H1 (cell line): ENCODE results near the gene CLDN7. TPM values are rescaled to one million over a fixed set of nuclear protein-coding genes. Genes with fewer than 3 reads are reported as not detected.

Experiments used
- CTCF ChIA-PET: fragments of 300-600 bp; sonication (Branson Sonifier 250); formaldehyde crosslinking; loops from one replicate; lab custom pipeline; 2021; ENCODE audit not compliant: partially characterized antibody; lab: Charles Lee
- POLR2A ChIA-PET: fragments of 300-600 bp; sonication (Branson Sonifier 250); formaldehyde crosslinking; loops from one replicate; lab custom pipeline; 2021; ENCODE audit warnings: inconsistent platforms; ENCODE audit not compliant: partially characterized antibody; lab: Charles Lee
- DNase-seq, 2 experiments: peaks; one replicate each; pipeline versions ENCODE4 v3.0.0 to v3.0.0-alpha.2; 2010 to 2022; ENCODE audit warnings: low spot score in 2 of 2, low read depth in 1 of 2, mixed read lengths in 1 of 2
- FAIRE-seq: peaks from 2 replicates; lab custom pipeline; 2011; peaks lifted over from hg19 to GRCh38; lab: Jason Lieb, UNC
- H2AFZ ChIP-seq: 2 replicates; pipeline ENCODE4 v1.8.1; 2012; ENCODE audit warnings: low read length, inconsistent platforms
- H2AK5ac ChIP-seq: 2 replicates; pipeline ENCODE4 v1.6.1; 2013; ENCODE audit warnings: low read depth, low read length
- H2BK120ac ChIP-seq: replicated peaks from 2 replicates; pipeline ENCODE3; 2013; ENCODE audit warnings: low read depth, low read length, inconsistent platforms
- H2BK12ac ChIP-seq: 2 replicates; pipeline ENCODE4 v1.6.1; 2013; ENCODE audit warnings: low read depth, low read length
- H2BK15ac ChIP-seq: 2 replicates; pipeline ENCODE4 v1.6.1; 2013; ENCODE audit warnings: low read length
- H2BK20ac ChIP-seq: 2 replicates; pipeline ENCODE4 v1.6.1; 2013; ENCODE audit warnings: low read length
- H2BK5ac ChIP-seq: 2 replicates; pipeline ENCODE4 v1.6.1; 2013; ENCODE audit warnings: low read depth, low read length
- H3K14ac ChIP-seq: 2 replicates; pipeline ENCODE4 v1.6.1; 2013; ENCODE audit warnings: inconsistent platforms; ENCODE audit not compliant: insufficient read length
- H3K18ac ChIP-seq: 2 replicates; pipeline ENCODE4 v1.6.1; 2013; ENCODE audit warnings: low read length; ENCODE audit errors: extremely low read depth
- H3K23ac ChIP-seq: 2 replicates; pipeline ENCODE4 v1.6.1; 2013; ENCODE audit warnings: inconsistent platforms; ENCODE audit not compliant: insufficient read length
- H3K23me2 ChIP-seq: 2 replicates; pipeline ENCODE4 v1.6.1; 2013; ENCODE audit warnings: low read depth, low read length
- H3K27ac ChIP-seq: 2 replicates; pipeline ENCODE4 v1.6.1; 2011; ENCODE audit warnings: low read depth, low read length, inconsistent platforms
- H3K27me3 ChIP-seq, 4 experiments: replicated peaks in 1 of 4; 1 replicate in 1 of 4; 2 replicates in 3 of 4; pipeline versions ENCODE4 v1.6.1 to v1.8.1; 2011 to 2013; ENCODE audit warnings: low read length in 3 of 4, mild to moderate bottlenecking in 3 of 4, inconsistent platforms in 2 of 4, mixed read lengths in 2 of 4, moderate library complexity in 1 of 4; ENCODE audit not compliant: control insufficient read depth in 3 of 4, insufficient read depth in 3 of 4; ENCODE audit errors: extremely low read depth in 1 of 4
- H3K36me3 ChIP-seq, 4 experiments: 2 replicates each; pipeline versions ENCODE4 v1.6.1 to v1.8.1; 2011 to 2013; ENCODE audit warnings: mild to moderate bottlenecking in 4 of 4, low read length in 3 of 4, moderate library complexity in 2 of 4, control low read depth in 1 of 4, inconsistent platforms in 1 of 4; ENCODE audit not compliant: insufficient read depth in 4 of 4, control insufficient read depth in 2 of 4
- H3K4ac ChIP-seq: replicated peaks from 2 replicates; pipeline ENCODE3; 2013; ENCODE audit warnings: low read length, low read depth, mixed read lengths, inconsistent platforms; ENCODE audit not compliant: insufficient read length
- H3K4me1 ChIP-seq, 4 experiments: replicated peaks in 1 of 4; 1 replicate in 1 of 4; 2 replicates in 3 of 4; pipeline versions ENCODE4 v1.6.1 to v1.8.1; 2011 to 2013; ENCODE audit warnings: low read length in 3 of 4, inconsistent platforms in 2 of 4, mixed read lengths in 1 of 4; ENCODE audit not compliant: insufficient read depth in 4 of 4, control insufficient read depth in 3 of 4
- H3K4me2 ChIP-seq, 2 experiments: 2 replicates each; pipeline versions ENCODE4 v1.6.1 to v1.8.1; 2011 to 2013; ENCODE audit warnings: low read depth in 2 of 2, low read length in 2 of 2, control low read depth in 1 of 2, inconsistent platforms in 1 of 2, mild to moderate bottlenecking in 1 of 2; ENCODE audit not compliant: insufficient read depth in 1 of 2
- H3K4me3 ChIP-seq, 4 experiments: fragments of 200-600, 300-600 bp in 1 of 4; sonication (generic), shearing (Covaris generic), sonication (Bioruptor Twin) in 1 of 4; 2 replicates each; pipeline versions ENCODE4 v1.5.1 to v1.8.1; 2011 to 2016; ENCODE audit warnings: low read length in 4 of 4, low read depth in 3 of 4, control low read depth in 2 of 4, inconsistent platforms in 2 of 4, mild to moderate bottlenecking in 2 of 4, mixed read lengths in 1 of 4, moderate library complexity in 1 of 4; ENCODE audit not compliant: insufficient read depth in 2 of 4; ENCODE audit errors: extremely low read depth in 1 of 4
- H3K56ac ChIP-seq: replicated peaks from 2 replicates; pipeline ENCODE3; 2013; ENCODE audit warnings: low read depth, mild to moderate bottlenecking, mixed read lengths, low read length, inconsistent platforms; ENCODE audit not compliant: insufficient read length
- H3K79me1 ChIP-seq: 2 replicates; pipeline ENCODE4 v1.6.1; 2013; ENCODE audit warnings: low read depth, low read length, control low read depth
- H3K79me2 ChIP-seq, 2 experiments: 2 replicates each; pipeline versions ENCODE4 v1.6.1 to v1.8.1; 2012 to 2013; ENCODE audit warnings: low read length in 2 of 2, mild to moderate bottlenecking in 2 of 2, inconsistent platforms in 1 of 2; ENCODE audit not compliant: insufficient read depth in 2 of 2, control insufficient read depth in 1 of 2
- H3K9ac ChIP-seq, 4 experiments: replicated peaks in 1 of 4; 1 replicate in 1 of 4; 2 replicates in 3 of 4; pipeline versions ENCODE4 v1.6.1 to v1.8.1; 2011 to 2013; ENCODE audit warnings: low read depth in 3 of 4, low read length in 3 of 4, control low read depth in 2 of 4, mild to moderate bottlenecking in 2 of 4, moderate library complexity in 2 of 4, inconsistent platforms in 1 of 4; ENCODE audit errors: extremely low read depth in 1 of 4
- H3K9me3 ChIP-seq, 2 experiments: 2 replicates each; pipeline versions ENCODE4 v1.6.1 to v1.8.1; 2012 to 2013; ENCODE audit warnings: mild to moderate bottlenecking in 2 of 2, moderate library complexity in 2 of 2, control low read depth in 1 of 2, inconsistent platforms in 1 of 2, low read depth in 1 of 2, low read length in 1 of 2, mixed read lengths in 1 of 2; ENCODE audit not compliant: insufficient read depth in 2 of 2
- H4K20me1 ChIP-seq, 2 experiments: replicated peaks in 1 of 2; 2 replicates each; pipeline versions ENCODE3 to v1.8.1; 2011 to 2013; ENCODE audit warnings: inconsistent platforms in 2 of 2, low read length in 2 of 2, mild to moderate bottlenecking in 1 of 2; ENCODE audit not compliant: insufficient read depth in 2 of 2, control insufficient read depth in 1 of 2
- H4K5ac ChIP-seq: 2 replicates; pipeline ENCODE4 v1.6.1; 2013; ENCODE audit warnings: low read length, low read depth, mixed read lengths, inconsistent platforms; ENCODE audit not compliant: insufficient read length
- H4K8ac ChIP-seq: 2 replicates; pipeline ENCODE4 v1.8.0; 2013; ENCODE audit warnings: mild to moderate bottlenecking, moderate library complexity, low read length, inconsistent platforms; ENCODE audit not compliant: insufficient read depth; ENCODE audit errors: extremely low read depth
- H4K91ac ChIP-seq: replicated peaks from 2 replicates; pipeline ENCODE3; 2013; ENCODE audit warnings: low read length, mixed read lengths, inconsistent platforms; ENCODE audit not compliant: insufficient read length
- CBX8 ChIP-seq: fragments of 300-800, 300-1000 bp; sonication (generic); IDR thresholded peaks from 2 replicates; pipeline ENCODE4 v1.7.1; 2016; ENCODE audit warnings: low read depth, low read length, borderline replicate concordance
- CTBP2 ChIP-seq: IDR thresholded peaks from 2 replicates; pipeline ENCODE4 v1.7.0; 2011; ENCODE audit warnings: borderline replicate concordance, mild to moderate bottlenecking, moderate library complexity, mixed read lengths, low read length; ENCODE audit not compliant: insufficient read depth, insufficient read length
- GTF2F1 ChIP-seq: IDR thresholded peaks from 2 replicates; pipeline ENCODE4 v1.6.1; 2012; ENCODE audit warnings: low read depth, low read length, improper control_type of control experiment, borderline replicate concordance
- JUND ChIP-seq: IDR thresholded peaks from 2 replicates; pipeline ENCODE4 v1.6.1; 2011; ENCODE audit warnings: mild to moderate bottlenecking, improper control_type of control experiment, low read length
- KDM1A ChIP-seq: fragments of 200-600, 300-600 bp; sonication (generic); IDR thresholded peaks from 2 replicates; pipeline ENCODE4 v1.7.1; 2016; ENCODE audit warnings: mild to moderate bottlenecking, low read length, borderline replicate concordance
- MAFK ChIP-seq: IDR thresholded peaks from 2 replicates; pipeline ENCODE4 v1.6.1; 2012; ENCODE audit warnings: low read depth, mild to moderate bottlenecking, improper control_type of control experiment, low read length
- POU5F1 ChIP-seq: IDR thresholded peaks from 2 replicates; pipeline ENCODE4 v1.6.1; 2011; ENCODE audit warnings: low read depth, mild to moderate bottlenecking, low read length, moderate library complexity
- RAD21 ChIP-seq, 2 experiments: IDR thresholded peaks in 1 of 2; conservative IDR thresholded peaks in 1 of 2; 2 replicates each; pipeline ENCODE4 v1.6.1; 2011; ENCODE audit warnings: low read depth in 2 of 2, low read length in 2 of 2, improper control_type of control experiment in 1 of 2, inconsistent platforms in 1 of 2, mild to moderate bottlenecking in 1 of 2, moderate library complexity in 1 of 2
- RBBP5 ChIP-seq: IDR thresholded peaks from 2 replicates; pipeline ENCODE4 v1.7.1; 2012; ENCODE audit warnings: low read depth, mild to moderate bottlenecking, inconsistent platforms, low read length, moderate library complexity, borderline replicate concordance
- RNF2 ChIP-seq: fragments of 200-900, 300-1000 bp; sonication (generic); IDR thresholded peaks from 2 replicates; pipeline ENCODE4 v1.7.1; 2016; ENCODE audit warnings: borderline replicate concordance, low read depth, mild to moderate bottlenecking, antibody characterized with exemption, low read length; ENCODE audit not compliant: poor library complexity, severe bottlenecking; ENCODE audit errors: missing control alignments
- WGBS, 2 experiments: shearing (Covaris generic) in 1 of 2; methylation state at CpG; one replicate each; pipeline versions ENCODE4 v1.1.6 to v1.1.7; 2013 to 2015; ENCODE audit warnings: low lambda C conversion rate in 2 of 2, mixed read lengths in 2 of 2, inconsistent platforms in 1 of 2, low coverage in 1 of 2, missing lambda C conversion rate in 1 of 2; ENCODE audit not compliant: insufficient replicate concordance in 2 of 2, insufficient coverage in 1 of 2, insufficient read length in 1 of 2; ENCODE audit errors: extremely low coverage in 1 of 2, missing lambda C conversion rate in 1 of 2; 5-methylcytosine and 5-hydroxymethylcytosine counted together
- polyA plus RNA-seq, 7 experiments: library from polyadenylated mRNA; depleted of rRNA in 3 of 7; stranded (reverse) in 5 of 7; unstranded in 2 of 7; fragments of >200 nt in 5 of 7; fragments of 200-250 nt in 2 of 7; gene quantifications; 1 replicate in 5 of 7; 2 replicates in 1 of 7; 4 replicates in 1 of 7; pipeline versions ENCODE4 v1.2.1 to v1.2.3, GENCODE V29; 2011 to 2013; ENCODE audit warnings: missing spikeins in 2 of 7, mixed read lengths in 2 of 7
- total RNA-seq: library from RNA; stranded (reverse); fragmentation: NEBNext Ultra II Directional; extraction: Animal tissue kit (Norgen Biotek cat#: 25700); gene quantifications from 2 replicates; pipeline ENCODE4 v1.2.1, GENCODE V29; 2021
- TF ChIP-seq, protein P1 (sequence below): IDR thresholded peaks from 2 replicates; pipeline ENCODE4 v1.6.1; 2011; ENCODE audit warnings: low read depth, mild to moderate bottlenecking, low read length; ENCODE audit not compliant: insufficient read depth

Gene CLDN7
- total and polyA plus RNA-seq, 2 of the 8 experiments (the other 6 are each of a cell fraction or from before 2014, with no cell fraction given): 118 to 119 TPM

GRCh38 chr17:7266784-7267183 is 4.5 kb upstream of the CLDN7 start:
- WGBS, 2 experiments: 92% methylated on average over 1 of the region's 1 CpG; no CpG with 5 or more reads in 1 of the 2 experiments
- Histone ChIP-seq H4K91ac (peak overlapping the region; percentile 35), H4K20me1 (peaks cover 0 to under 1% of the 10 kb centered on the region in 2 experiments), H3K4me3 (no peak overlapping the region), H3K56ac (no peak overlapping the region), H2BK15ac (no peak overlapping the region), H2AK5ac (no peak overlapping the region), H2BK12ac (0 out of 2 replicates have a peak overlapping the region, but pooled peaks have one; percentile 60), H3K23ac (no peak overlapping the region), H3K27ac (no peak overlapping the region), H3K18ac (0 out of 2 replicates have a peak overlapping the region, but pooled peaks have one; percentile 28), H2BK5ac (no peak overlapping the region; the same call in 1 of the 2 replicates), H3K36me3 (no peaks in the 10 kb centered on the region), H2BK20ac (no peak overlapping the region), H3K9ac (no peak overlapping the region), H3K4me2 (no peak overlapping the region; a peak in 1 of 4 replicates), H3K79me2 (peaks cover 0 to 1% of the 10 kb centered on the region in 2 experiments; a peak in 1 of 4 replicates), H4K8ac (no peak overlapping the region), H3K9me3 (no peaks in the 10 kb centered on the region), H2AFZ (no peak overlapping the region), H3K4me1 (peaks cover 0 to 8% (median 4%) of the 10 kb centered on the region in 4 experiments; a peak in 4 of 7 replicates), H3K27me3 (no peaks in the 10 kb centered on the region), H2BK120ac (no peak overlapping the region), H3K4ac (no peak overlapping the region), H3K79me1 (peaks cover under 1% of the 10 kb centered on the region; the same call in 1 of the 2 replicates), H4K5ac (no peak overlapping the region), H3K23me2 (peaks cover 3% of the 10 kb centered on the region), H3K14ac (no peak overlapping the region)
- POLR2A ChIA-PET: interaction anchor here (0.8 to 13.7 kb wide), 7 partner anchors 8 to 63 kb away, joined by 3 to 159 read pairs (median 6); partner anchors contain the start of genes ACADVL, DLG4, DVL2 and GABARAP
- DNase-seq (no peak), FAIRE-seq (no peak)
- CTCF ChIA-PET: interaction anchor here (0.6 to 2.8 kb wide), 8 partner anchors 14 to 1830 kb away, joined by 3 to 17 read pairs (median 4); partner anchors contain the start of gene SLC2A4
- no peak for TF ChIP-seq JUND
- TF ChIP-seq CTBP2: no peak
- no peak for TF ChIP-seq POU5F1
- TF ChIP-seq, protein P1, sequence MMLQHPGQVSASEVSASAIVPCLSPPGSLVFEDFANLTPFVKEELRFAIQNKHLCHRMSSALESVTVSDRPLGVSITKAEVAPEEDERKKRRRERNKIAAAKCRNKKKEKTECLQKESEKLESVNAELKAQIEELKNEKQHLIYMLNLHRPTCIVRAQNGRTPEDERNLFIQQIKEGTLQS: no peak
- no peak for TF ChIP-seq GTF2F1
- no peak for TF ChIP-seq RNF2
- no peak for TF ChIP-seq RBBP5
- TF ChIP-seq RAD21 (IDR thresholded peaks at IDR 0.05 in 1 of 2, conservative IDR thresholded peaks at IDR 0.05 in 1 of 2; ENCODE audit: low read depth in 2 of 2, low read length in 2 of 2): no peak
- no peak for TF ChIP-seq MAFK
- TF ChIP-seq KDM1A: no peak
- TF ChIP-seq CBX8: no peak
